Measurements from ENCODE around the gene SOS1.

The SOS1 gene

GRCh38 chr2:39065616-39066015, 55.2 kb downstream of the SOS1 start:
- Histone ChIP-seq H4K91ac (ENCODE audit: low read length) (no peak overlapping the region), H3K18ac (ENCODE audit: low read depth in 1 of 2, low read length in 2 of 2) (no peak overlapping the region), H2BK15ac (ENCODE audit: low read depth, poor library complexity, severe bottlenecking) (no peak overlapping the region), H3K23ac (ENCODE audit: low read length in 2 of 2) (no peak overlapping the region), H2BK120ac (ENCODE audit: low read depth, low read length) (no peak overlapping the region), H3K9me3 (ENCODE audit: control insufficient read depth, low read length) (no peaks in the 10 kb centered on the region), H2BK12ac (ENCODE audit: low read length in 2 of 2) (no peak overlapping the region), H2BK5ac (ENCODE audit: low read depth, low read length, poor library complexity, severe bottlenecking) (no peak overlapping the region), H3K27me3 (ENCODE audit: control insufficient read depth in 1 of 2, insufficient read depth in 1 of 2, low read length in 2 of 2) (no peaks in the 10 kb centered on the region), H3K4ac (ENCODE audit: low read depth in 1 of 2, low read length in 2 of 2) (no peak overlapping the region), H3K79me1 (replicated peaks; ENCODE audit: low read length, poor library complexity, severe bottlenecking) (peaks cover 16% of the 10 kb centered on the region), H2AFZ (ENCODE audit: low read depth, low read length) (no peak overlapping the region), H3K4me1 (ENCODE audit: control insufficient read depth, insufficient read depth, low read depth, low read length) (peaks cover 4% of the 10 kb centered on the region), H3K36me3 (ENCODE audit: control insufficient read depth in 1 of 2, insufficient read depth in 2 of 2, low read depth in 1 of 2, low read length in 2 of 2) (peaks cover 0 to 31% of the 10 kb centered on the region in 2 experiments), H2AK5ac (ENCODE audit: low read length, severe bottlenecking) (no peak overlapping the region), H3K4me3 (ENCODE audit: insufficient read depth in 1 of 2, low read depth in 1 of 2, low read length in 2 of 2) (no peak overlapping the region), H3K4me2 (ENCODE audit: low read length, poor library complexity, severe bottlenecking) (no peak overlapping the region), H4K8ac (ENCODE audit: low read length) (no peak overlapping the region), H3K14ac (ENCODE audit: low read length in 2 of 2) (no peak overlapping the region), H3K9ac (ENCODE audit: low read length) (no peak overlapping the region), H3K27ac (ENCODE audit: low read length, poor library complexity, severe bottlenecking) (no peak overlapping the region)
- no peak for DNase-seq

GRCh38 chr2:39062320-39062719, 58.5 kb downstream of the SOS1 start:
- Histone ChIP-seq H2BK5ac (ENCODE audit: low read depth, low read length, poor library complexity, severe bottlenecking) (no peak overlapping the region), H3K27ac (ENCODE audit: low read length, poor library complexity, severe bottlenecking) (no peak overlapping the region), H2AFZ (ENCODE audit: low read depth, low read length) (no peak overlapping the region), H3K9ac (ENCODE audit: low read length) (no peak overlapping the region), H2AK5ac (ENCODE audit: low read length, severe bottlenecking) (no peak overlapping the region), H2BK120ac (ENCODE audit: low read depth, low read length) (no peak overlapping the region), H3K4me2 (ENCODE audit: low read length, poor library complexity, severe bottlenecking) (no peak overlapping the region), H4K91ac (ENCODE audit: low read length) (no peak overlapping the region), H3K14ac (ENCODE audit: low read length in 2 of 2) (no peak overlapping the region), H3K79me1 (replicated peaks; ENCODE audit: low read length, poor library complexity, severe bottlenecking) (peaks cover 12% of the 10 kb centered on the region), H3K36me3 (ENCODE audit: control insufficient read depth in 1 of 2, insufficient read depth in 2 of 2, low read depth in 1 of 2, low read length in 2 of 2) (peaks cover 0 to 39% of the 10 kb centered on the region in 2 experiments), H3K27me3 (ENCODE audit: control insufficient read depth in 1 of 2, insufficient read depth in 1 of 2, low read length in 2 of 2) (no peaks in the 10 kb centered on the region), H3K4ac (ENCODE audit: low read depth in 1 of 2, low read length in 2 of 2) (no peak overlapping the region), H3K23ac (ENCODE audit: low read length in 2 of 2) (no peak overlapping the region), H2BK15ac (ENCODE audit: low read depth, poor library complexity, severe bottlenecking) (no peak overlapping the region), H4K8ac (ENCODE audit: low read length) (no peak overlapping the region), H2BK12ac (ENCODE audit: low read length in 2 of 2) (no peak overlapping the region), H3K18ac (ENCODE audit: low read depth in 1 of 2, low read length in 2 of 2) (no peak overlapping the region), H3K9me3 (ENCODE audit: control insufficient read depth, low read length) (no peaks in the 10 kb centered on the region), H3K4me3 (ENCODE audit: insufficient read depth in 1 of 2, low read depth in 1 of 2, low read length in 2 of 2) (no peak overlapping the region), H3K4me1 (ENCODE audit: control insufficient read depth, insufficient read depth, low read depth, low read length) (no peaks in the 10 kb centered on the region)
- no peak for DNase-seq
- 98% methylated on average over 6 of the region's 6 CpGs for WGBS

- WGBS = 85% methylated on average over 4 of the region's 4 CpGs
- no peak overlapping the region for H2AK5ac ChIP-seq (ENCODE audit: low read length, severe bottlenecking)
- peaks cover 0 to 34% of the 10 kb centered on the region in 2 experiments for H3K36me3 ChIP-seq (ENCODE audit: control insufficient read depth in 1 of 2, insufficient read depth in 2 of 2, low read depth in 1 of 2, low read length in 2 of 2)
- no peak overlapping the region for H3K4me3 ChIP-seq (ENCODE audit: insufficient read depth in 1 of 2, low read depth in 1 of 2, low read length in 2 of 2)
- no peak for DNase-seq
- H2BK120ac ChIP-seq (ENCODE audit: low read depth, low read length) = no peak overlapping the region
- H2BK15ac ChIP-seq (ENCODE audit: low read depth, poor library complexity, severe bottlenecking) = no peak overlapping the region
- no peaks in the 10 kb centered on the region for H3K27me3 ChIP-seq (ENCODE audit: control insufficient read depth in 1 of 2, insufficient read depth in 1 of 2, low read length in 2 of 2)
- no peak overlapping the region for H2BK12ac ChIP-seq (ENCODE audit: low read length in 2 of 2)
- no peak overlapping the region for H3K18ac ChIP-seq (ENCODE audit: low read depth in 1 of 2, low read length in 2 of 2)
- no peak overlapping the region for H4K8ac ChIP-seq (ENCODE audit: low read length)
- H3K4me1 ChIP-seq (ENCODE audit: control insufficient read depth, insufficient read depth, low read depth, low read length) = no peaks in the 10 kb centered on the region
- no peak overlapping the region for H3K23ac ChIP-seq (ENCODE audit: low read length in 2 of 2)
- no peak overlapping the region for H2AFZ ChIP-seq (ENCODE audit: low read depth, low read length)
- no peaks in the 10 kb centered on the region for H3K9me3 ChIP-seq (ENCODE audit: control insufficient read depth, low read length)
- peaks cover 11% of the 10 kb centered on the region for H3K79me1 ChIP-seq (replicated peaks; ENCODE audit: low read length, poor library complexity, severe bottlenecking)
- no peak overlapping the region for H3K14ac ChIP-seq (ENCODE audit: low read length in 2 of 2)
- peak overlapping the region; percentile 6 for H3K9ac ChIP-seq (ENCODE audit: low read length)
- H4K91ac ChIP-seq (ENCODE audit: low read length) = no peak overlapping the region
- no peak overlapping the region for H2BK5ac ChIP-seq (ENCODE audit: low read depth, low read length, poor library complexity, severe bottlenecking)
- no peak overlapping the region for H3K4ac ChIP-seq (ENCODE audit: low read depth in 1 of 2, low read length in 2 of 2)
- no peak overlapping the region for H3K4me2 ChIP-seq (ENCODE audit: low read length, poor library complexity, severe bottlenecking)
- H3K27ac ChIP-seq (ENCODE audit: low read length, poor library complexity, severe bottlenecking) = no peak overlapping the region
Measured at GRCh38 chr2:39061280-39061679, 59.6 kb downstream of the SOS1 start.

GRCh38 chr2:39059366-39059952, 61.4 kb downstream of the SOS1 start:
- H3K4me2 ChIP-seq (ENCODE audit: low read length, poor library complexity, severe bottlenecking) = no peak overlapping the region

More at GRCh38 chr2:39059366-39059952, 61.4 kb downstream of the SOS1 start:
- H3K27me3 ChIP-seq (ENCODE audit: control insufficient read depth in 1 of 2, insufficient read depth in 1 of 2, low read length in 2 of 2) = no peaks in the 10 kb centered on the region
- peak; percentile 61 for DNase-seq
- H3K27ac ChIP-seq (ENCODE audit: low read length, poor library complexity, severe bottlenecking) = no peak overlapping the region
- H4K91ac ChIP-seq (ENCODE audit: low read length) = no peak overlapping the region
- H3K18ac ChIP-seq (ENCODE audit: low read depth in 1 of 2, low read length in 2 of 2) = no peak overlapping the region
- H3K9me3 ChIP-seq (ENCODE audit: control insufficient read depth, low read length) = no peaks in the 10 kb centered on the region
- no peak overlapping the region for H4K8ac ChIP-seq (ENCODE audit: low read length)
- H3K4me3 ChIP-seq (ENCODE audit: insufficient read depth in 1 of 2, low read depth in 1 of 2, low read length in 2 of 2) = no peak overlapping the region
- no peak overlapping the region for H2AFZ ChIP-seq (ENCODE audit: low read depth, low read length)
- no peak overlapping the region for H3K14ac ChIP-seq (ENCODE audit: low read length in 2 of 2)
- H3K4ac ChIP-seq (ENCODE audit: low read depth in 1 of 2, low read length in 2 of 2) = no peak overlapping the region
- H3K4me1 ChIP-seq (ENCODE audit: control insufficient read depth, insufficient read depth, low read depth, low read length) = no peaks in the 10 kb centered on the region
- peaks cover 6% of the 10 kb centered on the region for H3K79me1 ChIP-seq (replicated peaks; ENCODE audit: low read length, poor library complexity, severe bottlenecking)
- H2BK12ac ChIP-seq (ENCODE audit: low read length in 2 of 2) = no peak overlapping the region
- no peak overlapping the region for H2AK5ac ChIP-seq (ENCODE audit: low read length, severe bottlenecking)
- no peak overlapping the region for H2BK15ac ChIP-seq (ENCODE audit: low read depth, poor library complexity, severe bottlenecking)
- H2BK5ac ChIP-seq (ENCODE audit: low read depth, low read length, poor library complexity, severe bottlenecking) = no peak overlapping the region
- H2BK120ac ChIP-seq (ENCODE audit: low read depth, low read length) = no peak overlapping the region
- no peak overlapping the region for H3K23ac ChIP-seq (ENCODE audit: low read length in 2 of 2)
- WGBS = no CpG with 5 or more reads among the region's 2 CpGs
- no peak overlapping the region for H3K9ac ChIP-seq (ENCODE audit: low read length)
- peaks cover 0 to 37% of the 10 kb centered on the region in 2 experiments for H3K36me3 ChIP-seq (ENCODE audit: control insufficient read depth in 1 of 2, insufficient read depth in 2 of 2, low read depth in 1 of 2, low read length in 2 of 2)
